IMR-90 (cell line): Measurements from ENCODE around the gene PDZRN3. TPM values are rescaled to one million over a fixed set of nuclear protein-coding genes. Genes with fewer than 3 reads are reported as not detected.

Experiments
- ATAC-seq: fragments of 200-7000 bp; cut with Tn5 transposase; 2 replicates; pipeline ENCODE4 v1.9.1; 2020; ENCODE audit warnings: low read depth, mild to moderate bottlenecking, moderate library complexity
- BruUV-seq: library from RNA; stranded (reverse); fragments of 400-500 nt; replicated peaks from 2 replicates; lab custom pipeline; 2021; lab: Mats Ljungman, UMichigan
- CTCF ChIA-PET: fragments of 300-600 bp; formaldehyde crosslinking; extraction: SDS; loops from one replicate; lab custom pipeline; 2021; ENCODE audit warnings: antibody characterized with exemption; lab: Yijun Ruan, JAX
- POLR2A ChIA-PET: fragments of 300-600 bp; sonication (Branson Sonifier 250); formaldehyde crosslinking; loops from one replicate; lab custom pipeline; 2022; ENCODE audit warnings: antibody characterized with exemption; ENCODE audit not compliant: unreplicated experiment; lab: Charles Lee
- DNase-seq: peaks from one replicate; pipeline ENCODE4 v3.0.0; 2013
- H2AFZ ChIP-seq: replicated peaks from 2 replicates; pipeline ENCODE3; 2013; ENCODE audit warnings: low read length, mild to moderate bottlenecking; ENCODE audit not compliant: poor library complexity
- H2AK5ac ChIP-seq: 2 replicates; pipeline ENCODE4 v1.6.1; 2013; ENCODE audit warnings: low read depth, low read length, inconsistent platforms
- H2AK9ac ChIP-seq: replicated peaks from 2 replicates; pipeline ENCODE3; 2013; ENCODE audit warnings: mild to moderate bottlenecking, low read depth, low read length, moderate library complexity; ENCODE audit not compliant: poor library complexity
- H2BK120ac ChIP-seq: 2 replicates; pipeline ENCODE4 v1.6.1; 2013; ENCODE audit warnings: low read depth, low read length, inconsistent platforms
- H2BK15ac ChIP-seq: 3 replicates; pipeline ENCODE4 v1.6.1; 2013; ENCODE audit warnings: low read depth, low read length, inconsistent platforms
- H2BK20ac ChIP-seq: 2 replicates; pipeline ENCODE4 v1.6.1; 2013; ENCODE audit warnings: low read depth, mild to moderate bottlenecking, inconsistent platforms, low read length, moderate library complexity
- H2BK5ac ChIP-seq: 2 replicates; pipeline ENCODE4 v1.6.1; 2013; ENCODE audit warnings: mild to moderate bottlenecking, low read depth, low read length, inconsistent platforms; ENCODE audit not compliant: poor library complexity, severe bottlenecking
- H3K14ac ChIP-seq: replicated peaks from 2 replicates; pipeline ENCODE4 v1.6.1; 2013; ENCODE audit warnings: low read depth, low read length, inconsistent platforms
- H3K18ac ChIP-seq: 2 replicates; pipeline ENCODE4 v1.6.1; 2013; ENCODE audit warnings: low read depth, low read length, control low read depth
- H3K23ac ChIP-seq: 2 replicates; pipeline ENCODE4 v1.6.1; 2013; ENCODE audit warnings: low read depth, low read length, inconsistent platforms
- H3K27ac ChIP-seq: 2 replicates; pipeline ENCODE4 v1.5.1; 2013; ENCODE audit warnings: mild to moderate bottlenecking, control low read depth, low read length; ENCODE audit not compliant: insufficient read depth
- H3K27me3 ChIP-seq: 2 replicates; pipeline ENCODE4 v1.6.1; 2013; ENCODE audit warnings: low read length; ENCODE audit not compliant: control insufficient read depth, insufficient read depth
- H3K36me3 ChIP-seq: 2 replicates; pipeline ENCODE4 v1.6.1; 2013; ENCODE audit warnings: low read length, mixed read lengths; ENCODE audit not compliant: control insufficient read depth, insufficient read depth
- H3K4ac ChIP-seq: 2 replicates; pipeline ENCODE4 v1.6.1; 2013; ENCODE audit warnings: low read depth, low read length, inconsistent platforms
- H3K4me1 ChIP-seq: 2 replicates; pipeline ENCODE4 v1.6.1; 2013; ENCODE audit warnings: low read length, mixed read lengths; ENCODE audit not compliant: control insufficient read depth, insufficient read depth
- H3K4me2 ChIP-seq: 2 replicates; pipeline ENCODE4 v1.6.1; 2013; ENCODE audit warnings: low read depth, mild to moderate bottlenecking, control low read depth, low read length, moderate library complexity
- H3K4me3 ChIP-seq: 2 replicates; pipeline ENCODE4 v1.5.1; 2013; ENCODE audit warnings: low read depth, mild to moderate bottlenecking, control low read depth, low read length, moderate library complexity; ENCODE audit not compliant: insufficient read depth
- H3K56ac ChIP-seq: 2 replicates; pipeline ENCODE4 v1.6.1; 2013; ENCODE audit warnings: low read length, inconsistent platforms; ENCODE audit not compliant: insufficient read depth; ENCODE audit errors: extremely low read depth
- H3K79me1 ChIP-seq, 2 experiments: 2 replicates each; pipeline ENCODE4 v1.6.1; 2013; ENCODE audit warnings: low read length in 2 of 2, inconsistent platforms in 1 of 2, low read depth in 1 of 2
- H3K9ac ChIP-seq: 2 replicates; pipeline ENCODE4 v1.6.1; 2013; ENCODE audit warnings: low read depth, low read length, control low read depth
- H3K9me1 ChIP-seq: 2 replicates; pipeline ENCODE4 v1.6.1; 2013; ENCODE audit warnings: low read length, inconsistent platforms; ENCODE audit not compliant: insufficient read depth
- H3K9me3 ChIP-seq: 2 replicates; pipeline ENCODE4 v1.6.1; 2013; ENCODE audit warnings: low read length; ENCODE audit not compliant: control insufficient read depth, insufficient read depth
- H4K20me1 ChIP-seq: 2 replicates; pipeline ENCODE4 v1.6.1; 2013; ENCODE audit warnings: low read length, inconsistent platforms; ENCODE audit not compliant: insufficient read depth
- H4K5ac ChIP-seq: 2 replicates; pipeline ENCODE4 v1.6.1; 2013; ENCODE audit warnings: mild to moderate bottlenecking, low read depth, low read length, control low read depth
- H4K8ac ChIP-seq, 2 experiments: 2 replicates each; pipeline ENCODE4 v1.6.1; 2013; ENCODE audit warnings: low read depth in 2 of 2, low read length in 2 of 2, control low read depth in 1 of 2, inconsistent platforms in 1 of 2
- H4K91ac ChIP-seq: 2 replicates; pipeline ENCODE4 v1.6.1; 2013; ENCODE audit warnings: low read depth, low read length, inconsistent platforms; ENCODE audit not compliant: insufficient read depth
- SMC3 ChIP-seq: fragments of 150-350 bp; IDR thresholded peaks from 2 replicates; pipeline ENCODE4 v1.6.1; 2016; ENCODE audit warnings: low read depth, mild to moderate bottlenecking, antibody characterized with exemption, low read length, moderate library complexity
- WGBS, 2 experiments: methylation state at CpG; one replicate each; pipeline versions ENCODE4 v1.1.5 to v1.1.7; 2013; ENCODE audit warnings: missing lambda C conversion rate in 2 of 2; ENCODE audit not compliant: insufficient read length in 1 of 2; ENCODE audit errors: extremely low coverage in 2 of 2; 5-methylcytosine and 5-hydroxymethylcytosine counted together
- dilution Hi-C: fragments of 300-500 bp; cut with HindIII; formaldehyde crosslinking; loops from one replicate; pipeline ENCODE4 v1.14.3; 2018; ENCODE audit warnings: low sequenced_read_pairs; ENCODE audit not compliant: unreplicated experiment
- in situ Hi-C: fragments of 300-500 bp; cut with MboI; formaldehyde crosslinking; loops from 3 replicates; pipeline ENCODE4 v1.14.3; 2019; ENCODE audit warnings: low sequenced_read_pairs, inconsistent platforms, mixed read lengths
- intact Hi-C: fragments of 100-400 bp; cut with micrococcal nuclease; formaldehyde crosslinking; loops from 2 replicates; pipeline ENCODE4 v1.10.0; 2022
- polyA plus RNA-seq, 3 experiments: library from polyadenylated mRNA; depleted of rRNA; stranded (reverse); fragments of >200 nt; gene quantifications; 2 replicates each; pipeline ENCODE4 v1.2.3, GENCODE V29; 2012; ENCODE audit warnings: low replicate concordance in 1 of 3
- total RNA-seq: library from RNA; depleted of rRNA; stranded (reverse); fragments of >200 nt; gene quantifications from 2 replicates; pipeline ENCODE4 v1.2.3, GENCODE V29; 2012

Gene PDZRN3
- total and polyA plus RNA-seq, 2 of the 4 experiments (the other 2 are of a cell fraction): 9.4 to 17.0 TPM

- intact Hi-C loops (no loop called here), dilution Hi-C loops (no loop called here), in situ Hi-C loops (no loop called here)
- no CpG with 5 or more reads among the region's 5 CpGs for WGBS, 2 experiments
- Histone ChIP-seq H3K18ac (no peak overlapping the region), H3K9ac (no peak overlapping the region), H4K20me1 (no peaks in the 10 kb centered on the region), H3K79me1 (no peaks in the 10 kb centered on the region), H3K4me1 (peaks cover 4% of the 10 kb centered on the region; the same call in 1 of the 2 replicates), H3K36me3 (no peaks in the 10 kb centered on the region), H3K27ac (no peak overlapping the region), H4K91ac (no peak overlapping the region), H3K23ac (no peak overlapping the region), H3K9me3 (no peaks in the 10 kb centered on the region), H2AK5ac (no peak overlapping the region), H4K8ac (no peak overlapping the region), H3K4me2 (no peak overlapping the region), H2BK120ac (no peak overlapping the region), H3K4me3 (no peak overlapping the region), H2BK15ac (no peak overlapping the region), H3K4ac (no peak overlapping the region; the same call in 1 of the 2 replicates), H2BK20ac (no peak overlapping the region), H3K14ac (no peak overlapping the region), H2AFZ (no peak overlapping the region), H2BK5ac (no peak overlapping the region), H4K5ac (no peak overlapping the region), H3K9me1 (peaks cover 3% of the 10 kb centered on the region), H3K27me3 (no peaks in the 10 kb centered on the region), H3K56ac (no peak overlapping the region), H2AK9ac (no peak overlapping the region)
- no peak for ATAC-seq
- ChIA-PET POLR2A (no interaction called here), CTCF (no interaction called here)
- no peak for TF ChIP-seq SMC3
- no peak for DNase-seq
- BruUV-seq: no TSS peak
Observed at GRCh38 chr3:73655197-73655596, 30.5 kb upstream of the PDZRN3 start.
